ENCODE data around the gene AKAP6.

- no peak for TF ChIP-seq POLR2A (IDR thresholded peaks at IDR 0.05)
- TF ChIP-seq CTCF (IDR thresholded peaks at IDR 0.05) = no peak
Measured at GRCh38 chr14:32588448-32589320, 259.6 kb downstream of the AKAP6 start.
